NCI-H82 treated with DMSO at 0.1 percent for 48 hours (cell line): ENCODE results near the gene FCN3.
A peak's percentile ranks its signal among the peaks of the same experiment; 100 is the strongest.

ENCODE experiments used
- DNase-seq: peaks from one replicate; lab custom pipeline; 2025; ENCODE audit not compliant: unreplicated experiment; lab: John Stamatoyannopoulos, UW

FCN3 gene

GRCh38 chr1:27380766-27381733 lies 6.4 kb upstream of the FCN3 start:
- no peak for DNase-seq

- no peak for DNase-seq
Observed at GRCh38 chr1:27380224-27380623, 5.6 kb upstream of the FCN3 start.

GRCh38 chr1:27379564-27380122 lies 5.0 kb upstream of the FCN3 start:
- no peak for DNase-seq

- DNase-seq, result no peak
Observed at GRCh38 chr1:27377760-27378495, 3.3 kb upstream of the FCN3 start.

- no peak for DNase-seq
Observed at GRCh38 chr1:27372808-27373690, 1.6 kb downstream of the FCN3 start.

- no peak for DNase-seq
Observed at GRCh38 chr1:27372022-27372807, 2.4 kb downstream of the FCN3 start.

- DNase-seq, result no peak
Observed at GRCh38 chr1:27368869-27369582, 5.6 kb downstream of the FCN3 start.

- DNase-seq, result no peak
Observed at GRCh38 chr1:27367160-27367650, 7.4 kb downstream of the FCN3 start.

- peak; percentile 62 for DNase-seq
Observed at GRCh38 chr1:27366411-27367159, 8.0 kb downstream of the FCN3 start, which contains the start of gene MAP3K6. MAP3K6 (minus strand) TSS chr1:27366961; CDS start chr1:27366597, 364 bp downstream.

- peak; percentile 70 for DNase-seq
Observed at GRCh38 chr1:27366113-27366410, 8.6 kb downstream of the FCN3 start.

- peak; percentile 96 for DNase-seq
Observed at GRCh38 chr1:27365372-27366112, 9.1 kb downstream of the FCN3 start.

- no peak for DNase-seq
Observed at GRCh38 chr1:27364696-27365371, 9.8 kb downstream of the FCN3 start.

GRCh38 chr1:27363766-27364695 lies 10.6 kb downstream of the FCN3 start:
- DNase-seq, result no peak

- DNase-seq, result no peak
Observed at GRCh38 chr1:27361553-27361952, 13.1 kb downstream of the FCN3 start.

- no peak for DNase-seq
Observed at GRCh38 chr1:27361044-27361402, 13.6 kb downstream of the FCN3 start.
